Measurements from ENCODE around the gene OR10G2. TPM values are rescaled to one million over a fixed set of nuclear protein-coding genes. Genes with fewer than 3 reads are reported as not detected.

Gene OR10G2
- total RNA-seq = 0.24 TPM in 1 of 2 replicates, not detected in the other

- no peaks in the 10 kb centered on the region for H3K36me3 Mint-ChIP-seq (ENCODE audit: low read depth)
- H3K9me3 Mint-ChIP-seq = no peaks in the 10 kb centered on the region
- H3K4me3 Mint-ChIP-seq = no peak within 1 kb of the TSS
- peaks cover 9% of the 10 kb centered on the region for H3K27me3 Mint-ChIP-seq (ENCODE audit: insufficient read depth)
- no peaks in the 10 kb centered on the region for H3K4me1 Mint-ChIP-seq (ENCODE audit: low read depth)
- intact Hi-C loops (cut with micrococcal nuclease) = no loop called here
- H3K27ac Mint-ChIP-seq = no peak within 1 kb of the TSS
- DNase-seq (ENCODE audit: low spot score) = no peak
Observed at GRCh38 chr14:21634840-21635239, at the start of gene OR10G2. OR10G2 (minus strand) TSS chr14:21634940; CDS start chr14:21634842, 98 bp downstream.

- Mint-ChIP-seq H3K4me3 (no peak overlapping the region), H3K9me3 (no peaks in the 10 kb centered on the region), H3K4me1 (ENCODE audit: low read depth) (no peaks in the 10 kb centered on the region), H3K36me3 (ENCODE audit: low read depth) (no peaks in the 10 kb centered on the region), H3K27me3 (ENCODE audit: insufficient read depth) (peaks cover 5% of the 10 kb centered on the region), H3K27ac (no peak overlapping the region)
- no peak for DNase-seq (ENCODE audit: low spot score)
- intact Hi-C loops (cut with micrococcal nuclease) = no loop called here
Observed at GRCh38 chr14:21680072-21680471, 45.3 kb upstream of the OR10G2 start.

GRCh38 chr14:21675566-21675965 is 40.8 kb upstream of the OR10G2 start:
- Mint-ChIP-seq H3K4me3 (no peak overlapping the region), H3K27ac (no peak overlapping the region), H3K4me1 (ENCODE audit: low read depth) (no peaks in the 10 kb centered on the region), H3K9me3 (no peaks in the 10 kb centered on the region), H3K36me3 (ENCODE audit: low read depth) (no peaks in the 10 kb centered on the region), H3K27me3 (ENCODE audit: insufficient read depth) (peaks cover under 1% of the 10 kb centered on the region)
- DNase-seq (ENCODE audit: low spot score) = no peak
- intact Hi-C loops (cut with micrococcal nuclease) = no loop called here

GRCh38 chr14:21673718-21674117 is 39.0 kb upstream of the OR10G2 start, which contains the start of gene OR4E1:
OR4E1 (minus strand) TSS chr14:21673818; CDS start chr14:21670935, 2,883 bp downstream.
- intact Hi-C loops (cut with micrococcal nuclease) = no loop called here
- H3K9me3 Mint-ChIP-seq = no peaks in the 10 kb centered on the region
- H3K36me3 Mint-ChIP-seq (ENCODE audit: low read depth) = no peaks in the 10 kb centered on the region
- H3K27me3 Mint-ChIP-seq (ENCODE audit: insufficient read depth) = peaks cover 11% of the 10 kb centered on the region
- H3K27ac Mint-ChIP-seq = no peak within 1 kb of the TSS
- H3K4me3 Mint-ChIP-seq = no peak within 1 kb of the TSS
- no peaks in the 10 kb centered on the region for H3K4me1 Mint-ChIP-seq (ENCODE audit: low read depth)
- DNase-seq (ENCODE audit: low spot score) = no peak

GRCh38 chr14:21672116-21672515 is 37.4 kb upstream of the OR10G2 start:
- DNase-seq (ENCODE audit: low spot score) = no peak
- Mint-ChIP-seq H3K4me3 (no peak overlapping the region), H3K4me1 (ENCODE audit: low read depth) (no peaks in the 10 kb centered on the region), H3K9me3 (no peaks in the 10 kb centered on the region), H3K27me3 (ENCODE audit: insufficient read depth) (peaks cover 14% of the 10 kb centered on the region), H3K27ac (no peak overlapping the region), H3K36me3 (ENCODE audit: low read depth) (no peaks in the 10 kb centered on the region)
- intact Hi-C loops (cut with micrococcal nuclease) = no loop called here

GRCh38 chr14:21671371-21671770 is 36.6 kb upstream of the OR10G2 start:
- Mint-ChIP-seq H3K4me1 (ENCODE audit: low read depth) (no peaks in the 10 kb centered on the region), H3K9me3 (no peaks in the 10 kb centered on the region), H3K36me3 (ENCODE audit: low read depth) (no peaks in the 10 kb centered on the region), H3K4me3 (no peak overlapping the region), H3K27ac (no peak overlapping the region), H3K27me3 (ENCODE audit: insufficient read depth) (peaks cover 14% of the 10 kb centered on the region)
- no peak for DNase-seq (ENCODE audit: low spot score)
- intact Hi-C loops (cut with micrococcal nuclease) = no loop called here

- peaks cover 14% of the 10 kb centered on the region for H3K27me3 Mint-ChIP-seq (ENCODE audit: insufficient read depth)
- H3K4me1 Mint-ChIP-seq (ENCODE audit: low read depth) = no peaks in the 10 kb centered on the region
- no peaks in the 10 kb centered on the region for H3K36me3 Mint-ChIP-seq (ENCODE audit: low read depth)
- DNase-seq (ENCODE audit: low spot score) = no peak
- H3K4me3 Mint-ChIP-seq = no peak overlapping the region
- no peaks in the 10 kb centered on the region for H3K9me3 Mint-ChIP-seq
- intact Hi-C loops (cut with micrococcal nuclease) = no loop called here
- no peak overlapping the region for H3K27ac Mint-ChIP-seq
Observed at GRCh38 chr14:21669284-21669683, 34.5 kb upstream of the OR10G2 start.

GRCh38 chr14:21668377-21668776 is 33.6 kb upstream of the OR10G2 start:
- intact Hi-C loops (cut with micrococcal nuclease) = no loop called here
- Mint-ChIP-seq H3K27me3 (ENCODE audit: insufficient read depth) (peaks cover 14% of the 10 kb centered on the region), H3K4me1 (ENCODE audit: low read depth) (no peaks in the 10 kb centered on the region)

GRCh38 chr14:21656980-21657379 is 22.2 kb upstream of the OR10G2 start:
- Mint-ChIP-seq H3K27ac (no peak overlapping the region), H3K9me3 (no peaks in the 10 kb centered on the region), H3K36me3 (ENCODE audit: low read depth) (no peaks in the 10 kb centered on the region), H3K4me3 (no peak overlapping the region), H3K4me1 (ENCODE audit: low read depth) (no peaks in the 10 kb centered on the region), H3K27me3 (ENCODE audit: insufficient read depth) (peaks cover 13% of the 10 kb centered on the region)
- intact Hi-C loops (cut with micrococcal nuclease) = no loop called here
- no peak for DNase-seq (ENCODE audit: low spot score)

More at GRCh38 chr14:21668377-21668776, 33.6 kb upstream of the OR10G2 start:
- H3K9me3 Mint-ChIP-seq = no peaks in the 10 kb centered on the region
- H3K4me3 Mint-ChIP-seq = no peak overlapping the region
- no peaks in the 10 kb centered on the region for H3K36me3 Mint-ChIP-seq (ENCODE audit: low read depth)
- H3K27ac Mint-ChIP-seq = no peak overlapping the region
- no peak for DNase-seq (ENCODE audit: low spot score)

- Mint-ChIP-seq H3K27me3 (ENCODE audit: insufficient read depth) (peaks cover 8% of the 10 kb centered on the region), H3K27ac (no peak overlapping the region), H3K4me1 (ENCODE audit: low read depth) (no peaks in the 10 kb centered on the region), H3K4me3 (no peak overlapping the region), H3K36me3 (ENCODE audit: low read depth) (no peaks in the 10 kb centered on the region), H3K9me3 (no peaks in the 10 kb centered on the region)
- intact Hi-C loops (cut with micrococcal nuclease) = no loop called here
- no peak for DNase-seq (ENCODE audit: low spot score)
Observed at GRCh38 chr14:21654215-21654614, 19.5 kb upstream of the OR10G2 start.

- DNase-seq (ENCODE audit: low spot score) = no peak
- intact Hi-C loops (cut with micrococcal nuclease) = no loop called here
- Mint-ChIP-seq H3K36me3 (ENCODE audit: low read depth) (no peaks in the 10 kb centered on the region), H3K4me1 (ENCODE audit: low read depth) (no peaks in the 10 kb centered on the region), H3K9me3 (no peaks in the 10 kb centered on the region), H3K27me3 (ENCODE audit: insufficient read depth) (peaks cover 8% of the 10 kb centered on the region), H3K27ac (no peak within 1 kb of the TSS), H3K4me3 (no peak within 1 kb of the TSS)
Observed at GRCh38 chr14:21653331-21653885, 18.7 kb upstream of the OR10G2 start, which contains the start of gene OR4E2. OR4E2 (plus strand) TSS chr14:21653835; CDS start chr14:21665083, 11,248 bp downstream.

- no peak overlapping the region for H3K27ac Mint-ChIP-seq
- no peaks in the 10 kb centered on the region for H3K36me3 Mint-ChIP-seq (ENCODE audit: low read depth)
- H3K9me3 Mint-ChIP-seq = no peaks in the 10 kb centered on the region
- intact Hi-C loops (cut with micrococcal nuclease) = no loop called here
- no peak for DNase-seq (ENCODE audit: low spot score)
- no peaks in the 10 kb centered on the region for H3K4me1 Mint-ChIP-seq (ENCODE audit: low read depth)
- no peak overlapping the region for H3K4me3 Mint-ChIP-seq
- H3K27me3 Mint-ChIP-seq (ENCODE audit: insufficient read depth) = peaks cover 10% of the 10 kb centered on the region
Observed at GRCh38 chr14:21652209-21652808, 17.6 kb upstream of the OR10G2 start.

- Mint-ChIP-seq H3K9me3 (no peaks in the 10 kb centered on the region), H3K27ac (no peak overlapping the region), H3K4me1 (ENCODE audit: low read depth) (no peaks in the 10 kb centered on the region), H3K4me3 (no peak overlapping the region), H3K36me3 (ENCODE audit: low read depth) (no peaks in the 10 kb centered on the region), H3K27me3 (ENCODE audit: insufficient read depth) (peaks cover 3% of the 10 kb centered on the region)
- intact Hi-C loops (cut with micrococcal nuclease) = loop anchor here (10.0 kb wide), 1 partner anchor 877 kb away; no protein-coding TSS in a partner anchor
- DNase-seq (ENCODE audit: low spot score) = no peak
Observed at GRCh38 chr14:21647380-21647779, 12.6 kb upstream of the OR10G2 start.
